Measurements from ENCODE around the gene AUTS2. TPM values are rescaled to one million over a fixed set of nuclear protein-coding genes. Genes with fewer than 3 reads are reported as not detected.

The AUTS2 gene
- total RNA-seq, 6 donors from 2014 or later: 38.9 to 151 (median 55.8) TPM

- 90 to 94% methylated on average over 8 of the region's 8 CpGs for WGBS, 2 donors
- ATAC-seq (ENCODE audit: low FRiP score in 2 of 2): no peak
- TF ChIP-seq POLR2AphosphoS5 (IDR thresholded peaks at IDR 0.05): no peak
- TF ChIP-seq POLR2A (IDR thresholded peaks at IDR 0.05): no peak
- TF ChIP-seq CTCF (IDR thresholded peaks at IDR 0.05): no peak
- TF ChIP-seq EP300 (IDR thresholded peaks at IDR 0.05): no peak
- H3K36me3 ChIP-seq: no peaks in the 10 kb centered on the region
- H3K4me1 ChIP-seq: no peaks in the 10 kb centered on the region
- no peak overlapping the region for H3K4me3 ChIP-seq
- H3K27ac ChIP-seq: no peak overlapping the region
- no peaks in the 10 kb centered on the region for H3K27me3 ChIP-seq
- H3K9me3 ChIP-seq: no peaks in the 10 kb centered on the region
- no peak for DNase-seq
Observed at GRCh38 chr7:70669854-70670253, 1071.6 kb downstream of the AUTS2 start.

DNA sequence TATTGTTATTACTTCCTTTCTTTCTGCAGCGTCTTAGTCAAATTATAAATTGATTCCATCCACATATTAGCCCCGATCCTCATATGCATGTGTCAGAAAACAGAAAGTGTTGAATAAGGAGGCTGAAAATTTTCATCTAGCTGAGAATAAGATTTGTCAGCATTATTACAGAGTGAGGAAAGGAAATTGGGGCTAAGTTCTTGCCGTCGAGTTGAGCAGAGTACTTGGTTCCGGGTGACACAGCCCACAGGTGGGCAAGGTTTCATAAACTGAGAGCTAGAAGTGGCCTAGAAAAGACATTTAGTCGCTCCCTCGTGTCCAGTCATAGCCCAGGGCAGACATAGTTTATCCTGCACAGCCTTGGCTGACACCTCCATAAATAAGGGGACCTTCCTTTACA lies 1072.0 kb downstream of the AUTS2 start:
- 79 to 90% methylated on average over 7 of the region's 7 CpGs for WGBS, 2 donors
- Histone ChIP-seq H3K36me3 (no peaks in the 10 kb centered on the region), H3K9me3 (no peaks in the 10 kb centered on the region)

DNA sequence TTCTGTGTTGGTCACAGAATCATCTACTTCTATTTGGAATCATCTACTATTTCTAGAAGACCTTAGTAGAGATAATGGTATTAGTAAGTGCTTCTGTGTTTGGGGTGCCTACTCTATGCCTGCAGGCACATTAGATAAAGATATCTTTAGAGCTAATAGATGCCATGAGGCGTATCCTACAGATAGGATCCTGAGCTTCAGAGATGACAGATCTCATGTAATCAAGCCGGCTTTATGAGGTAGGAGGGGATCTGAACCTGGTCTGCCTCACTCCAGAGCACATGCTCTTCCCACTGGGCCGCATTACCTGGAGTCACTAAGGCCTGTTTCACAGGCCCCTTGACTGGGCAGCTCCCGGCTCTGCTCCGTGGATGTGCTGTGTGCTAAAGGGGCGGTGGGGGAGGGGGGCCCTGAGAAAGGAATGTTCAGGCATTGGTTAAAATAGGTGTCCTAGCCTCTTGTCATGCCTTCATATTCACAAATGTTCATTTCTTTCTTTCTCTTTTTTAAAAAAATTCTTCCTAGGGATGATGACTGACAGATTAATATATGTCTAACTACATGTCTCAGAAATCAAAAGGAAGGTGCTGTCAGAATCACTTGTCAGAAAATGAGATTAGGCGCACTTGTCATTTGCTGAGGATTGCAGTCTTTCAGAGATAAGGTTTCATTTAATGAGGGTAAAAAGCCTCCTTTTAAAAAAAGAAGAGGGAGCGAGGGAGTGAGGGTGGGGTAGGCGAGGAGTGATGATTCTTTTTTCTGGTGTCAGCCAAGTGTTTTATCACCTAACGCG lies 1075.7 kb downstream of the AUTS2 start:
- TF ChIP-seq CTCF (IDR thresholded peaks at IDR 0.05) (no peak), POLR2AphosphoS5 (IDR thresholded peaks at IDR 0.05) (no peak), EP300 (IDR thresholded peaks at IDR 0.05) (no peak), POLR2A (IDR thresholded peaks at IDR 0.05) (no peak)
- WGBS, 2 donors: 90 to 92% methylated on average over 11 of the region's 11 CpGs
- ATAC-seq (ENCODE audit: low FRiP score in 2 of 2) (no peak), DNase-seq (no peak)
- H3K9me3 ChIP-seq: no peaks in the 10 kb centered on the region
- no peaks in the 10 kb centered on the region for H3K27me3 ChIP-seq
- no peak overlapping the region for H3K4me3 ChIP-seq
- no peaks in the 10 kb centered on the region for H3K36me3 ChIP-seq
- H3K4me1 ChIP-seq: no peaks in the 10 kb centered on the region
- H3K27ac ChIP-seq: no peak overlapping the region

More for the DNA sequence above, 1072.0 kb downstream of the AUTS2 start:
- no peaks in the 10 kb centered on the region for H3K27me3 ChIP-seq
- TF ChIP-seq CTCF (IDR thresholded peaks at IDR 0.05) (no peak), POLR2A (IDR thresholded peaks at IDR 0.05) (no peak), EP300 (IDR thresholded peaks at IDR 0.05) (no peak), POLR2AphosphoS5 (IDR thresholded peaks at IDR 0.05) (no peak)
- H3K4me1 ChIP-seq: no peaks in the 10 kb centered on the region
- DNase-seq: no peak
- no peak overlapping the region for H3K27ac ChIP-seq
- no peak for ATAC-seq (ENCODE audit: low FRiP score in 2 of 2)
- H3K4me3 ChIP-seq: no peak overlapping the region

GRCh38 chr7:70674571-70675010 lies 1076.3 kb downstream of the AUTS2 start:
- Histone ChIP-seq H3K27ac (no peak overlapping the region), H3K36me3 (no peaks in the 10 kb centered on the region), H3K4me1 (no peaks in the 10 kb centered on the region), H3K9me3 (no peaks in the 10 kb centered on the region), H3K27me3 (no peaks in the 10 kb centered on the region), H3K4me3 (no peak overlapping the region)
- DNase-seq (no peak), ATAC-seq (ENCODE audit: low FRiP score in 2 of 2) (no peak)
- no peak for TF ChIP-seq CTCF (IDR thresholded peaks at IDR 0.05)
- TF ChIP-seq POLR2A (IDR thresholded peaks at IDR 0.05): no peak
- no peak for TF ChIP-seq EP300 (IDR thresholded peaks at IDR 0.05)
- no peak for TF ChIP-seq POLR2AphosphoS5 (IDR thresholded peaks at IDR 0.05)
- 70 to 77% methylated on average over 5 of the region's 5 CpGs for WGBS, 2 donors

- WGBS, 2 donors: 95 to 97% methylated on average over 5 of the region's 5 CpGs
- H3K4me1 ChIP-seq: no peaks in the 10 kb centered on the region
- ATAC-seq (ENCODE audit: low FRiP score in 2 of 2): no peak
Observed at GRCh38 chr7:70676243-70676642, 1078.0 kb downstream of the AUTS2 start.

More at GRCh38 chr7:70676243-70676642, 1078.0 kb downstream of the AUTS2 start:
- no peak for DNase-seq
- Histone ChIP-seq H3K9me3 (no peaks in the 10 kb centered on the region), H3K27ac (no peak overlapping the region), H3K27me3 (no peaks in the 10 kb centered on the region), H3K36me3 (no peaks in the 10 kb centered on the region), H3K4me3 (no peak overlapping the region)
- no peak for TF ChIP-seq CTCF (IDR thresholded peaks at IDR 0.05)
- TF ChIP-seq EP300 (IDR thresholded peaks at IDR 0.05): no peak
- no peak for TF ChIP-seq POLR2AphosphoS5 (IDR thresholded peaks at IDR 0.05)
- TF ChIP-seq POLR2A (IDR thresholded peaks at IDR 0.05): no peak
